Measurements from ENCODE around the gene LYL1.
"Not testable (repeated sequence)": the region's sequence is repeated elsewhere in the genome, so short reads cannot be mapped to it uniquely, and the experiment has no call there.

GRCh38 chr19:13149173-13149627, 46.5 kb upstream of the LYL1 start:
- not testable (repeated sequence) for TF ChIP-seq CTCF, POLR2A (IDR thresholded peaks at IDR 0.05)
